K562 (cell line): ENCODE results near the gene LCTL. TPM values are rescaled to one million over a fixed set of nuclear protein-coding genes. Genes with fewer than 3 reads are reported as not detected.

Experiments
- ATAC-seq: fragments of 200-7000 bp; cut with Tn5 transposase; 3 replicates; pipeline ENCODE4 v1.9.1; 2020; ENCODE audit warnings: moderate library complexity
- BruUV-seq: library from RNA; stranded (reverse); fragments of 400-500 nt; replicated peaks from 2 replicates; lab custom pipeline; 2021; lab: Mats Ljungman, UMichigan
- CTCF ChIA-PET: fragments of 300-600 bp; formaldehyde crosslinking; extraction: SDS; loops from one replicate; lab custom pipeline; 2021; ENCODE audit warnings: low intra/inter-chr PET ratio; lab: Yijun Ruan, JAX
- POLR2A ChIA-PET: fragments of 300-600, 350-650 bp; sonication (Branson Sonifier 250); formaldehyde crosslinking; extraction: SDS; loops from one replicate; lab custom pipeline; 2021; ENCODE audit warnings: antibody characterized with exemption, inconsistent platforms; lab: Yijun Ruan, JAX
- DNase-seq, 4 experiments: peaks; one replicate each; pipeline versions ENCODE4 v3.0.0 to v3.0.0-alpha.2; 2011 to 2018; ENCODE audit warnings: low spot score in 3 of 4, mixed read lengths in 3 of 4; ENCODE audit errors: extremely low read depth in 1 of 4
- FAIRE-seq: peaks from 2 replicates; lab custom pipeline; 2011; peaks lifted over from hg19 to GRCh38; lab: Jason Lieb, UNC
- H2AFZ ChIP-seq: 2 replicates; pipeline ENCODE4 v1.6.0; 2011; ENCODE audit warnings: low read depth, low read length, control low read depth, inconsistent platforms
- H3K27ac ChIP-seq: fragments of 200-600 bp; 3 replicates; pipeline ENCODE4 v1.8.0; 2011; ENCODE audit warnings: low read depth, mild to moderate bottlenecking, control low read depth, inconsistent platforms, low read length, moderate library complexity, mixed read lengths; ENCODE audit errors: extremely low read depth
- H3K27me3 ChIP-seq, 2 experiments: fragments of 300-600 bp in 1 of 2; 2 replicates in 1 of 2; 3 replicates in 1 of 2; pipeline versions ENCODE4 v1.6.0 to v1.8.0; 2011; ENCODE audit warnings: inconsistent platforms in 2 of 2, low read length in 2 of 2, mild to moderate bottlenecking in 1 of 2, mixed read lengths in 1 of 2, moderate library complexity in 1 of 2; ENCODE audit not compliant: control insufficient read depth in 2 of 2, insufficient read depth in 2 of 2
- H3K36me3 ChIP-seq: fragments of 300-600 bp; 3 replicates; pipeline ENCODE4 v1.8.0; 2011; ENCODE audit warnings: mild to moderate bottlenecking, low read length, inconsistent platforms; ENCODE audit not compliant: control insufficient read depth, insufficient read depth
- H3K4me1 ChIP-seq, 2 experiments: fragments of 200-600 bp in 1 of 2; replicated peaks in 1 of 2; 2 replicates in 1 of 2; 3 replicates in 1 of 2; pipeline versions ENCODE4 v1.5.1 to v1.8.0; 2011; ENCODE audit warnings: inconsistent platforms in 2 of 2, low read length in 2 of 2, mild to moderate bottlenecking in 1 of 2, mixed read lengths in 1 of 2, moderate library complexity in 1 of 2; ENCODE audit not compliant: control insufficient read depth in 2 of 2, insufficient read depth in 2 of 2
- H3K4me2 ChIP-seq: 2 replicates; pipeline ENCODE4 v1.6.1; 2011; ENCODE audit warnings: low read length, control low read depth, inconsistent platforms, mixed read lengths; ENCODE audit not compliant: insufficient read depth
- H3K4me3 ChIP-seq: fragments of 200-600 bp; sonication (generic), shearing (Covaris generic); 2 replicates; pipeline ENCODE4 v1.5.1; 2016; ENCODE audit warnings: control low read depth, inconsistent platforms
- H3K79me2 ChIP-seq: fragments of 200-600 bp; 3 replicates; pipeline ENCODE4 v1.8.0; 2011; ENCODE audit warnings: low read length, inconsistent platforms; ENCODE audit not compliant: control insufficient read depth, insufficient read depth
- H3K9ac ChIP-seq, 2 experiments: 2 replicates each; pipeline versions ENCODE4 v1.6.0 to v1.6.1; 2011; ENCODE audit warnings: low read depth in 2 of 2, low read length in 2 of 2, control low read depth in 1 of 2, inconsistent platforms in 1 of 2, mild to moderate bottlenecking in 1 of 2, mixed read lengths in 1 of 2; ENCODE audit not compliant: insufficient read depth in 1 of 2
- H3K9me1 ChIP-seq: one replicate; pipeline ENCODE4 v1.6.0; 2011; ENCODE audit warnings: inconsistent platforms, mild to moderate bottlenecking, low read length, moderate library complexity; ENCODE audit not compliant: control insufficient read depth, insufficient read depth
- H3K9me3 ChIP-seq: replicated peaks from 2 replicates; pipeline ENCODE4 v1.5.1; 2011; ENCODE audit warnings: low read depth, low read length, inconsistent platforms; ENCODE audit not compliant: control insufficient read depth, insufficient read depth
- H4K20me1 ChIP-seq: replicated peaks from 2 replicates; pipeline ENCODE4 v1.6.1; 2011; ENCODE audit warnings: low read length, inconsistent platforms, mixed read lengths; ENCODE audit not compliant: control insufficient read depth, insufficient read depth
- BRD9 ChIP-seq: fragments of 450-650 bp; IDR thresholded peaks from 2 replicates; pipeline ENCODE4 v1.6.1; 2018; ENCODE audit warnings: low read depth; ENCODE audit not compliant: partially characterized antibody
- DEAF1 ChIP-seq: fragments of 450-650 bp; formaldehyde crosslinking; IDR thresholded peaks from 2 replicates; pipeline ENCODE4 v1.4.0; 2020; ENCODE audit warnings: mild to moderate bottlenecking, moderate library complexity
- HEY1 ChIP-seq: fragments of 250-450 bp; sonication (Bioruptor Pico); IDR thresholded peaks from 2 replicates; pipeline ENCODE4 v1.5.0; 2020; ENCODE audit warnings: mild to moderate bottlenecking, moderate library complexity, borderline replicate concordance
- KAT7 ChIP-seq: sonication (generic); formaldehyde crosslinking; IDR thresholded peaks from 2 replicates; pipeline ENCODE4 v1.8.0; 2022; ENCODE audit warnings: missing genetic modification reagents, mild to moderate bottlenecking, borderline replicate concordance
- NRF1 ChIP-seq, 2 experiments: fragments of 450-650 bp; IDR thresholded peaks in 1 of 2; conservative IDR thresholded peaks in 1 of 2; 2 replicates each; pipeline ENCODE4 v1.6.1; 2014; ENCODE audit warnings: mild to moderate bottlenecking in 2 of 2
- RBBP5 ChIP-seq: fragments of 200-600 bp; sonication (generic); IDR thresholded peaks from 2 replicates; pipeline ENCODE4 v1.6.1; 2012; ENCODE audit warnings: borderline replicate concordance, mild to moderate bottlenecking, low read length, control low read depth, inconsistent platforms; ENCODE audit not compliant: insufficient read depth, poor library complexity, severe bottlenecking
- RUNX1 ChIP-seq: sonication (generic); IDR thresholded peaks from 2 replicates; pipeline ENCODE4 v1.6.1; 2016; ENCODE audit warnings: antibody characterized with exemption, low read depth
- ZEB2 ChIP-seq: fragments of 450-650 bp; IDR thresholded peaks from 2 replicates; pipeline ENCODE4 v1.6.1; 2016
- ZNF12 ChIP-seq: sonication (generic); formaldehyde crosslinking; IDR thresholded peaks from 2 replicates; pipeline ENCODE4 v1.4.0; 2020; ENCODE audit warnings: mild to moderate bottlenecking, missing genetic modification reagents
- ZNF785 ChIP-seq: fragments of 250-450 bp; sonication (Bioruptor Pico); IDR thresholded peaks from 2 replicates; pipeline ENCODE4 v1.4.0; 2020; ENCODE audit warnings: mild to moderate bottlenecking
- WGBS: fragments of 100-300 bp; shearing (Covaris generic); methylation state at CpG from one replicate; pipeline ENCODE4 v1.1.6; 2016; ENCODE audit warnings: low coverage, mixed read lengths; ENCODE audit not compliant: insufficient coverage; ENCODE audit errors: missing lambda C conversion rate; 5-methylcytosine and 5-hydroxymethylcytosine counted together
- in situ Hi-C: fragments of 300-500 bp; cut with MboI; formaldehyde crosslinking; loops from 4 replicates; pipeline ENCODE4 v1.15.0; 2018; ENCODE audit warnings: inconsistent platforms, mixed read lengths
- intact Hi-C: fragments of 100-400 bp; cut with micrococcal nuclease; formaldehyde crosslinking; loops from 2 replicates; pipeline ENCODE4 v1.14.2; 2022
- polyA plus RNA-seq, 8 experiments: library from polyadenylated mRNA; depleted of rRNA in 4 of 8; stranded (reverse) in 5 of 8; unstranded in 3 of 8; fragments of >200 nt; fragmentation: Nextera tagmentation in 2 of 8; fragmentation: Illumina TruSeq in 1 of 8; extraction: Ambion mirVana in 2 of 8; extraction: Trizol in 1 of 8; gene quantifications; 2 replicates each; pipeline versions ENCODE4 v1.2.1 to v1.2.3, GENCODE V29; 2011 to 2014; ENCODE audit warnings: inconsistent platforms in 1 of 8, missing spikeins in 1 of 8
- total RNA-seq, 7 experiments: library from RNA; depleted of rRNA in 6 of 7; stranded (reverse); fragments of >200 nt in 6 of 7; fragmentation: Illumina TruSeq in 2 of 7; extraction: Trizol in 2 of 7; gene quantifications; 2 replicates each; pipeline versions ENCODE4 v1.2.1 to v1.2.3, GENCODE V29; 2011 to 2021; ENCODE audit warnings: low replicate concordance in 1 of 7
- TF ChIP-seq, protein P1 (sequence below): fragments of 450-650 bp; conservative IDR thresholded peaks from 2 replicates; pipeline ENCODE4 v1.6.1; 2016; ENCODE audit warnings: missing genetic modification characterization, low read depth, mild to moderate bottlenecking, missing compliant biosample characterization, moderate library complexity

The LCTL gene
- total and polyA plus RNA-seq, 9 of the 15 experiments (the other 6 are each of a cell fraction or from before 2014, with no cell fraction given) = 0.08 to 0.31 (median 0.17) TPM; not detected in 6

DNA sequence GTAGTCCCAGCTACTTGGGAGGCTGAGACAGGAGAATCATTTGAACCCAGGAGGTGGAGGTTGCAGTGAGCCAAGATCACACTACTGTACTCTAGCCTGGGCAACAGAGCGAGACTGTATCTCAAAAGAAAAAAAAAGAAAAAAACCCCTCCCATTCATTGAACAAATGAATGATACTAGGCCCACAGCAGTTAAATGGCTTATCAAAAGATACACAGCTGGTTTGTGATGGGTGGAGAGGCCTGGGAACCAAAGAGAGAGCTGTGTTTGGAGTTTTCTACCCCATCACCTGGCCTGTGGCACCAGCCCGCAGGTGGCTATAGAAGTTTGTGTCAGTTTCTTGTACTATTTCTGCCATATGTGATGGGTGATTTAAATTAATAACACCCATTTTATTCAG lies 43.1 kb upstream of the LCTL start:
- peaks cover 87% of the 10 kb centered on the region for H3K79me2 ChIP-seq
- no peak overlapping the region for H2AFZ ChIP-seq
- in situ Hi-C loops (no loop called here), intact Hi-C loops (no loop called here)
- H3K27me3 ChIP-seq = no peaks in the 10 kb centered on the region
- CTCF ChIA-PET = interaction anchor here (0.6 kb wide), 1 partner anchor 763 kb away, joined by 3 read pairs; no protein-coding TSS in a partner anchor
- no peak for ATAC-seq
- H3K9me3 ChIP-seq = no peaks in the 10 kb centered on the region
- H3K4me2 ChIP-seq = no peak overlapping the region
- TF ChIP-seq, protein P1, sequence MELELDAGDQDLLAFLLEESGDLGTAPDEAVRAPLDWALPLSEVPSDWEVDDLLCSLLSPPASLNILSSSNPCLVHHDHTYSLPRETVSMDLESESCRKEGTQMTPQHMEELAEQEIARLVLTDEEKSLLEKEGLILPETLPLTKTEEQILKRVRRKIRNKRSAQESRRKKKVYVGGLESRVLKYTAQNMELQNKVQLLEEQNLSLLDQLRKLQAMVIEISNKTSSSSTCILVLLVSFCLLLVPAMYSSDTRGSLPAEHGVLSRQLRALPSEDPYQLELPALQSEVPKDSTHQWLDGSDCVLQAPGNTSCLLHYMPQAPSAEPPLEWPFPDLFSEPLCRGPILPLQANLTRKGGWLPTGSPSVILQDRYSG (tag) = no peak
- no peak for TF ChIP-seq RUNX1
- no peak for TF ChIP-seq RBBP5
- TF ChIP-seq KAT7 (CRISPR knock-in tag) = no peak
- TF ChIP-seq BRD9 = no peak
- no peak for TF ChIP-seq HEY1 (CRISPR knock-in tag)
- no peak for TF ChIP-seq NRF1 (conservative IDR thresholded peaks at IDR 0.05 in 1 of 2, IDR thresholded peaks at IDR 0.05 in 1 of 2)
- no peak for TF ChIP-seq ZNF785 (CRISPR knock-in tag)
- TF ChIP-seq ZNF12 = no peak
- TF ChIP-seq ZEB2 = no peak
- TF ChIP-seq DEAF1 (CRISPR knock-in tag) = no peak
- no peaks in the 10 kb centered on the region for H3K9me1 ChIP-seq
- POLR2A ChIA-PET = interaction anchor here (0.6 to 2.1 kb wide), 4 partner anchors 9 to 85 kb away, joined by 3 to 11 read pairs (median 4); no protein-coding TSS in a partner anchor
- peaks cover 30% of the 10 kb centered on the region for H4K20me1 ChIP-seq
- H3K9ac ChIP-seq = no peak overlapping the region
- no peak overlapping the region for H3K27ac ChIP-seq
- peaks cover 0 to 9% of the 10 kb centered on the region in 2 experiments; a peak in 1 of 5 replicates for H3K4me1 ChIP-seq
- FAIRE-seq = no peak
- H3K4me3 ChIP-seq = no peak overlapping the region
- peaks cover 61% of the 10 kb centered on the region for H3K36me3 ChIP-seq
- no TSS peak for BruUV-seq
- 90% methylated on average over 2 of the region's 2 CpGs for WGBS
- DNase-seq = no peak
